ENCODE measurements around the gene CTDSPL. TPM values are rescaled to one million over a fixed set of nuclear protein-coding genes. Genes with fewer than 3 reads are reported as not detected.

CTDSPL gene
- total RNA-seq, 1 donor from 2014 or later: 43.0 TPM

DNA sequence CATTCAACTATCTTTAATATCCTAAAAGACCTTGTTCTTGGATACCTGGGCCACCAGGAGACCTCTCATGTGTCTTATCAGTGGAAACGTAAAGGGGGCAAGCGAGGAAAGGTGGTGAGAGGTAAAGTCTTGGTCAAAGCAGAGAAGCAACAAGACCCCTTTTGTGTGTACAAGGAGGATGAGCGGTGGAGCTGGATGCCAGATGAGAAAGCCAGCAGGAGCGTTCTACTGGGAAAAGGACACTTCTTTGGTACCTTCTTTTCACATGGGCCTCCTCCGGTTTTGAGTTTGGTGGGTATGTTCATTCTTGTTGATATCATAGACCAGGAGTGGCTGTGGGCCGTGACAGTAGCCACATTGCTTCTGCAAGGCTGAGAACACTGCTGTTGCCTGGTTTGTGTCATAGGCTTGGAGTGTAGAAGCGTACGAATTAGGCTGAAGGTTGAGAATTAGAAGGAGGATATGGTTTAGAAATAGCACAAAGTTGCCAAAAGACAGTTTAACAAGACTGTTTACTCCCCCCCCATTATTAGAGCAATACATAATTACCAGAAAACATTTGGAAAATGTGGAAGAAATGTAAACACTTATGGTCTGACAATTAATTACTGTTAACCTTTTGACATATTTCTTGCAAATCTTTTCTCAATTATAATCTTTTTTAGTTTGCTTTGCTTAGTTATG lies 82.1 kb downstream of the CTDSPL start:
- no peak for DNase-seq (ENCODE audit: low spot score)
- Mint-ChIP-seq H3K27me3 (ENCODE audit: insufficient read depth, low read depth) (no peaks in the 10 kb centered on the region), H3K36me3 (peaks cover 12% of the 10 kb centered on the region), H3K4me3 (no peak overlapping the region), H3K27ac (no peak overlapping the region), H3K9me3 (no peaks in the 10 kb centered on the region), H3K4me1 (peaks cover 37% of the 10 kb centered on the region)
- Histone ChIP-seq H4K20me1 (ENCODE audit: low read depth) (no peaks in the 10 kb centered on the region), H3K4me3 (no peak overlapping the region), H3F3A (ENCODE audit: low read depth) (no peaks in the 10 kb centered on the region), H3K9me3 (ENCODE audit: low read depth) (no peaks in the 10 kb centered on the region), H2AFZ (replicated peaks) (no peak overlapping the region), H3K9ac (no peak overlapping the region), H3K27ac (no peak overlapping the region), H3K36me3 (no peaks in the 10 kb centered on the region), H3K79me2 (ENCODE audit: low read depth) (no peaks in the 10 kb centered on the region), H3K4me2 (no peak overlapping the region), H3K4me1 (peaks cover 6% of the 10 kb centered on the region), H3K27me3 (no peaks in the 10 kb centered on the region)
- no peak for TF ChIP-seq EZH2phosphoT487 (IDR thresholded peaks at IDR 0.05)
- TF ChIP-seq, protein P1, sequence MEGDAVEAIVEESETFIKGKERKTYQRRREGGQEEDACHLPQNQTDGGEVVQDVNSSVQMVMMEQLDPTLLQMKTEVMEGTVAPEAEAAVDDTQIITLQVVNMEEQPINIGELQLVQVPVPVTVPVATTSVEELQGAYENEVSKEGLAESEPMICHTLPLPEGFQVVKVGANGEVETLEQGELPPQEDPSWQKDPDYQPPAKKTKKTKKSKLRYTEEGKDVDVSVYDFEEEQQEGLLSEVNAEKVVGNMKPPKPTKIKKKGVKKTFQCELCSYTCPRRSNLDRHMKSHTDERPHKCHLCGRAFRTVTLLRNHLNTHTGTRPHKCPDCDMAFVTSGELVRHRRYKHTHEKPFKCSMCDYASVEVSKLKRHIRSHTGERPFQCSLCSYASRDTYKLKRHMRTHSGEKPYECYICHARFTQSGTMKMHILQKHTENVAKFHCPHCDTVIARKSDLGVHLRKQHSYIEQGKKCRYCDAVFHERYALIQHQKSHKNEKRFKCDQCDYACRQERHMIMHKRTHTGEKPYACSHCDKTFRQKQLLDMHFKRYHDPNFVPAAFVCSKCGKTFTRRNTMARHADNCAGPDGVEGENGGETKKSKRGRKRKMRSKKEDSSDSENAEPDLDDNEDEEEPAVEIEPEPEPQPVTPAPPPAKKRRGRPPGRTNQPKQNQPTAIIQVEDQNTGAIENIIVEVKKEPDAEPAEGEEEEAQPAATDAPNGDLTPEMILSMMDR (IDR thresholded peaks at IDR 0.05): no peak
- TF ChIP-seq EZH2 (IDR thresholded peaks at IDR 0.05): no peak

DNA sequence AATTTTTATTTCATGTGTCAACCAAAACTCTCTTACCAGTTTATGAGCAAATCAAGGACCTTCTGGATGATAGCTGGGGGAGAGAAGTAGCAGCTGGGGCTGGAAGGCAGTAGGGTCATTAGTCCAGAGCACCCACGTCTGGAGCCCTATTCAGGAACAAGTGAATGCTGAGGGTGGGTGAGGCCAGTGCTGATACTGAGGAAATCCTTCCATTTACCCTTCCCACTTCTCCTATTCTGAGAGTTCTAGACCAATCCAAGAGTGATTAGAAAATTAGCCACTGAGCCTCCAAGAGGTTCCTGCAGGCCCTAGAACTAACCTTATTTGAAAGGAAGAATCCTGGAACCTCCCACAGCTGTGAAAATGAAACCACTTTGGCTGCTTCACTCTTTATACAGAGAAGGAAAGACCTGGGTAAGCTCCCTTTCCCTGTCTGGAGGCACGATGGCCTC lies 82.7 kb downstream of the CTDSPL start:
- Mint-ChIP-seq H3K4me3 (no peak overlapping the region), H3K4me1 (peaks cover 32% of the 10 kb centered on the region), H3K27ac (no peak overlapping the region), H3K36me3 (peaks cover 12% of the 10 kb centered on the region), H3K27me3 (ENCODE audit: insufficient read depth, low read depth) (no peaks in the 10 kb centered on the region), H3K9me3 (no peaks in the 10 kb centered on the region)
- Histone ChIP-seq H3K9me3 (ENCODE audit: low read depth) (no peaks in the 10 kb centered on the region), H3K4me2 (no peak overlapping the region), H3K36me3 (no peaks in the 10 kb centered on the region), H3K27ac (no peak overlapping the region), H3K27me3 (no peaks in the 10 kb centered on the region), H4K20me1 (ENCODE audit: low read depth) (no peaks in the 10 kb centered on the region), H3K4me1 (peaks cover 6% of the 10 kb centered on the region), H3K79me2 (ENCODE audit: low read depth) (no peaks in the 10 kb centered on the region), H3K9ac (no peak overlapping the region), H2AFZ (replicated peaks) (no peak overlapping the region), H3K4me3 (no peak overlapping the region), H3F3A (ENCODE audit: low read depth) (no peaks in the 10 kb centered on the region)
- no peak for DNase-seq (ENCODE audit: low spot score)
- TF ChIP-seq, protein P1 (IDR thresholded peaks at IDR 0.05): no peak
- no peak for TF ChIP-seq EZH2phosphoT487 (IDR thresholded peaks at IDR 0.05)
- no peak for TF ChIP-seq EZH2 (IDR thresholded peaks at IDR 0.05)

DNA sequence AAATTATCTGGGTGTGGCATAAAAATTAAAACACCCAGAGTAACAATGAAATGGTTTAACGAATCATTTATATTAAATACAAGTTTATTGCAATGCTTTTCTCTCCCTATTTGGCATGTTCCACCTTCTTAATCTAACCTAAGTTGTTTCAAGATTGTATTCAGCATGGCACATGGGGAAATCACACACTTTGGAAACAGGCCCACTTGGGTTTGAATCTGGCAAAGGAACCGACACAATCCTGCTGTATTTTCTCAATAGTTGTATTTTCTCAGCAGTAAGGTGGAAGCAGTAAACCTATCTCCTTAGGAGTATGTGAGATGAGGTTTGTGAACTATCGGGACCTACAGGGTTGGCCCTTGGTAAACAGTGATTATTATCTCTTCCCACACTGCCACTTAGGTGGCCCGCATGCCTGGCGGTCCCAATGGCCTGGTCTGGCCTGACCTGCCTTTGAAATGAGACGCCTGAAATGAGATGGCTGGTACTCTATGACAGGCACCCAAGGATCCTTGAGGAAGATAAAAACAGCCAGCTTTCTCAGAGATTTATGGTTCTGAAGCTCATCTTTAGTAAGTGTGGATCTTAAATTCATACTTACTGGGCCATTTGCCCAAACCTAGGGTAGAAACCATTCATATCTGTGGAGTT lies 83.6 kb downstream of the CTDSPL start:
- TF ChIP-seq, protein P1 (IDR thresholded peaks at IDR 0.05): no peak
- H3K4me2 ChIP-seq: no peak overlapping the region
- no peaks in the 10 kb centered on the region for H4K20me1 ChIP-seq (ENCODE audit: low read depth)
- no peak overlapping the region for H2AFZ ChIP-seq (replicated peaks)
- H3K9me3 Mint-ChIP-seq: no peaks in the 10 kb centered on the region
- H3K4me3 Mint-ChIP-seq: no peak overlapping the region
- H3K27ac ChIP-seq: no peak overlapping the region
- H3K4me3 ChIP-seq: no peak overlapping the region
- peak overlapping the region; percentile 37 for H3K27ac Mint-ChIP-seq
- H3K36me3 ChIP-seq: no peaks in the 10 kb centered on the region
- no peaks in the 10 kb centered on the region for H3K27me3 Mint-ChIP-seq (ENCODE audit: insufficient read depth, low read depth)
- H3K9me3 ChIP-seq (ENCODE audit: low read depth): no peaks in the 10 kb centered on the region
- H3F3A ChIP-seq (ENCODE audit: low read depth): no peaks in the 10 kb centered on the region
- no peak overlapping the region for H3K9ac ChIP-seq
- no peaks in the 10 kb centered on the region for H3K79me2 ChIP-seq (ENCODE audit: low read depth)
- peaks cover 6% of the 10 kb centered on the region for H3K4me1 ChIP-seq
- no peak for DNase-seq (ENCODE audit: low spot score)
- H3K36me3 Mint-ChIP-seq: peaks cover 13% of the 10 kb centered on the region
- H3K27me3 ChIP-seq: no peaks in the 10 kb centered on the region
- H3K4me1 Mint-ChIP-seq: peaks cover 29% of the 10 kb centered on the region

All from neural progenitor cell (in vitro differentiated cells).